Colonic mucosa (tissue), 4 donors: ENCODE results near the gene RAB28. TPM values are rescaled to one million over a fixed set of nuclear protein-coding genes. Genes with fewer than 3 reads are reported as not detected.

ENCODE experiments used
- DNase-seq: peaks from one replicate; pipeline ENCODE4 v3.0.0-alpha.2; 2020
- H3K27ac ChIP-seq: fragments of 200-600 bp; one replicate; pipeline ENCODE4 v1.8.0; 2021
- H3K27me3 ChIP-seq: fragments of 200-600 bp; one replicate; pipeline ENCODE4 v1.8.0; 2021
- H3K36me3 ChIP-seq: fragments of 200-600 bp; one replicate; pipeline ENCODE4 v1.8.0; 2021
- H3K4me1 ChIP-seq: fragments of 200-600 bp; one replicate; pipeline ENCODE4 v1.8.0; 2021; ENCODE audit warnings: mild to moderate bottlenecking
- H3K4me3 ChIP-seq: fragments of 200-600 bp; one replicate; pipeline ENCODE4 v1.8.0; 2021
- H3K9ac ChIP-seq, 2 donors: one replicate each; pipeline ENCODE4 v1.7.0; 2013; ENCODE audit warnings: control low read depth in 2 of 2, low read depth in 2 of 2, low read length in 2 of 2
- H3K9me3 ChIP-seq: fragments of 200-600 bp; one replicate; pipeline ENCODE4 v1.8.0; 2021
- CTCF ChIP-seq: fragments of 200-600 bp; IDR thresholded peaks from one replicate; pipeline ENCODE4 v1.8.0; 2022; ENCODE audit warnings: antibody characterized with exemption, mild to moderate bottlenecking
- intact Hi-C: fragments of 100-400 bp; cut with DNase I; formaldehyde crosslinking; loops from one replicate; pipeline ENCODE4 v1.14.1; 2022
- total RNA-seq, 2 donors: library from RNA; stranded (reverse); fragmentation: NEBNext Ultra II Directional in 1 of 2; extraction: Animal tissue kit (Norgen Biotek cat#: 25700) in 1 of 2; gene quantifications; one replicate each; pipeline ENCODE4 v1.2.1, GENCODE V29; 2021
- donor health status: healthy.
- donor health status: DM: no; HTN: no; CAD: no.
- donor health status: DM: no; HTN: no; CAD: no.

RAB28 gene
- total RNA-seq, 2 donors from 2014 or later, result 13.0 to 13.3 TPM

- Histone ChIP-seq H3K27ac (no peak overlapping the region), H3K9me3 (no peaks in the 10 kb centered on the region), H3K4me1 (no peaks in the 10 kb centered on the region), H3K4me3 (no peak overlapping the region), H3K9ac (no peak overlapping the region), H3K36me3 (no peaks in the 10 kb centered on the region), H3K27me3 (no peaks in the 10 kb centered on the region)
- DNase-seq, result no peak
- no peak for TF ChIP-seq CTCF
- intact Hi-C loops, result no loop called here
Measured at GRCh38 chr4:13355111-13355880, 128.8 kb downstream of the RAB28 start.

- Histone ChIP-seq H3K27me3 (no peaks in the 10 kb centered on the region), H3K36me3 (no peaks in the 10 kb centered on the region), H3K9ac (no peak overlapping the region), H3K4me1 (no peaks in the 10 kb centered on the region), H3K9me3 (no peaks in the 10 kb centered on the region), H3K27ac (no peak overlapping the region), H3K4me3 (no peak overlapping the region)
- no peak for DNase-seq
- intact Hi-C loops, result no loop called here
- TF ChIP-seq CTCF, result no peak
Measured at GRCh38 chr4:13349096-13349495, 135.0 kb downstream of the RAB28 start.

GRCh38 chr4:13348216-13348615, 135.9 kb downstream of the RAB28 start:
- Histone ChIP-seq H3K27me3 (no peaks in the 10 kb centered on the region), H3K9ac (no peak overlapping the region), H3K4me3 (no peak overlapping the region), H3K4me1 (no peaks in the 10 kb centered on the region), H3K9me3 (no peaks in the 10 kb centered on the region), H3K36me3 (no peaks in the 10 kb centered on the region), H3K27ac (no peak overlapping the region)
- intact Hi-C loops, result no loop called here
- no peak for TF ChIP-seq CTCF
- DNase-seq, result no peak

- intact Hi-C loops, result no loop called here
- Histone ChIP-seq H3K27ac (no peak overlapping the region), H3K9me3 (no peaks in the 10 kb centered on the region), H3K36me3 (no peaks in the 10 kb centered on the region), H3K27me3 (no peaks in the 10 kb centered on the region), H3K4me3 (no peak overlapping the region), H3K9ac (no peak overlapping the region), H3K4me1 (no peaks in the 10 kb centered on the region)
- no peak for DNase-seq
- no peak for TF ChIP-seq CTCF
Measured at GRCh38 chr4:13347517-13348125, 136.5 kb downstream of the RAB28 start.

- H3K9ac ChIP-seq, result no peak overlapping the region
- no peak for TF ChIP-seq CTCF
- intact Hi-C loops, result no loop called here
- no peak overlapping the region for H3K4me3 ChIP-seq
- H3K27ac ChIP-seq, result no peak overlapping the region
- H3K27me3 ChIP-seq, result no peaks in the 10 kb centered on the region
- no peaks in the 10 kb centered on the region for H3K4me1 ChIP-seq
- no peaks in the 10 kb centered on the region for H3K9me3 ChIP-seq
- DNase-seq, result no peak
- H3K36me3 ChIP-seq, result no peaks in the 10 kb centered on the region
Measured at GRCh38 chr4:13344216-13344615, 139.9 kb downstream of the RAB28 start.
